ENCODE results near the gene DEGS2. TPM values are rescaled to one million over a fixed set of nuclear protein-coding genes. Genes with fewer than 3 reads are reported as not detected.
A peak's percentile ranks its signal among the peaks of the same experiment; 100 is the strongest.

DEGS2 gene
- total and polyA plus RNA-seq, 2 of the 13 experiments (the other 11 are each of a cell fraction or from before 2014, with no cell fraction given) = 0.09 TPM

- no peak; the same call in 1 of the 2 replicates for TF ChIP-seq NFAT5 (CRISPR knock-in tag; IDR thresholded peaks at IDR 0.05)
- TF ChIP-seq MXD1 (CRISPR knock-in tag; IDR thresholded peaks at IDR 0.05) = no peak; the same call in 1 of the 2 replicates
- no peak for TF ChIP-seq NFE2 (CRISPR knock-in tag; IDR thresholded peaks at IDR 0.05)
- TF ChIP-seq ZBED4 (CRISPR knock-in tag; IDR thresholded peaks at IDR 0.05; ENCODE audit: borderline replicate concordance) = peak; percentile 89; the same call in 1 of the 2 replicates
- peak; percentile 61; the same call in 1 of the 2 replicates for TF ChIP-seq ZNF710 (CRISPR knock-in tag; IDR thresholded peaks at IDR 0.05; ENCODE audit: borderline replicate concordance)
- no peak for TF ChIP-seq ZNF577 (CRISPR knock-in tag; IDR thresholded peaks at IDR 0.05; ENCODE audit: borderline replicate concordance, low read depth)
- TF ChIP-seq PHF20 (CRISPR knock-in tag; IDR thresholded peaks at IDR 0.05) = peak; percentile 89
- TF ChIP-seq ZNF530 (CRISPR knock-in tag; IDR thresholded peaks at IDR 0.05; ENCODE audit: low read depth) = no peak
- TF ChIP-seq YEATS2 (CRISPR knock-in tag; IDR thresholded peaks at IDR 0.05; ENCODE audit: borderline replicate concordance) = peak; percentile 91
- TF ChIP-seq ZSCAN21 (CRISPR knock-in tag; IDR thresholded peaks at IDR 0.05; ENCODE audit: borderline replicate concordance) = no peak
- TF ChIP-seq JDP2 (CRISPR knock-in tag; IDR thresholded peaks at IDR 0.05; ENCODE audit: borderline replicate concordance) = no peak
- 0 out of 2 replicates have a peak, but pooled peaks have one; percentile 78 for TF ChIP-seq ZNF549 (CRISPR knock-in tag; IDR thresholded peaks at IDR 0.05)
- no peak for TF ChIP-seq MAFF (IDR thresholded peaks at IDR 0.05; ENCODE audit: low read depth, low read length)
- peak; percentile 72; the same call in 1 of the 2 replicates for TF ChIP-seq ZNF878 (CRISPR knock-in tag; IDR thresholded peaks at IDR 0.05)
- TF ChIP-seq CREB3 (CRISPR knock-in tag; IDR thresholded peaks at IDR 0.05) = peak; percentile 81; the same call in 1 of the 2 replicates
Observed at GRCh38 chr14:100192672-100193416, 33.4 kb upstream of the DEGS2 start (continued).

Data from HepG2 (cell line).